HG02840 (cell line): ENCODE measurements around the gene AMZ1.

Source experiments
- ATAC-seq: cut with Tn5 transposase; IDR thresholded peaks from one replicate; pipeline ENCODE4 v1.9.1; 2021; ENCODE audit warnings: mild to moderate bottlenecking, moderate library complexity, moderate number of reproducible peaks; ENCODE audit not compliant: unreplicated experiment, low FRiP score

The AMZ1 gene

DNA sequence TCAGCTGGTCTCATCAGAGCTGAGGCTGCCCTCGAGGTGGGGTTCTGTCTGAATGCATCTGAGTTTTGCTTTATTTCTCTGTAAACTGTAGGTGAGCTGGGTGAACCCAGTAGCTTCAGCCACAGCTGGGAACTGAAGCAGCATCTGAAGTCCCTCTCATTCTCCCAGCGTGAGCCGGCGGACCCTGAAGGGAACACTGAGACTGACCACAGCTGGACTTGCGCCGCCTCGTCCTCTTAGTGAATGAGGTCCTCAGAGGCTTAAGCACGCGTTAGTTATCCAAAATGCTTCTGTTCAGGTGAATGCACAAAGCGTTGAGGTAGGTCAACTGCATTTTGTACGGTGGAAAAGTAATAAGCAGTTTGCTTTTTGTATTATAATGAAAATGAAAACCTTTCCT lies 76.6 kb downstream of the AMZ1 start:
- ATAC-seq: no peak
